ENCODE results near the gene LIN37. TPM values are rescaled to one million over a fixed set of nuclear protein-coding genes. Genes with fewer than 3 reads are reported as not detected.

LIN37 gene
- total and polyA plus RNA-seq, 2 of the 13 experiments (the other 11 are each of a cell fraction or from before 2014, with no cell fraction given) = 6.3 to 8.7 TPM

GRCh38 chr19:35713506-35713850 lies 34.9 kb upstream of the LIN37 start:
- FAIRE-seq (no peak), DNase-seq (ENCODE audit: low spot score) (no peak), ATAC-seq (no peak)
- no peaks in the 10 kb centered on the region for H3K36me3 ChIP-seq (replicated peaks in 1 of 2; ENCODE audit: control insufficient read depth in 1 of 2, insufficient read depth in 2 of 2, low read length in 2 of 2)
- in situ Hi-C loops (cut with HindIII; ENCODE audit: extremely low pct_ligation_motif_present, low pct_unique_long_range_greater_than_20kb) = no loop called here
- TF ChIP-seq RXRB (CRISPR knock-in tag; IDR thresholded peaks at IDR 0.05; ENCODE audit: borderline replicate concordance) = no peak
- no peak for TF ChIP-seq CAMTA2 (CRISPR knock-in tag; IDR thresholded peaks at IDR 0.05; ENCODE audit: borderline replicate concordance)
- no peak for TF ChIP-seq ZNF329 (CRISPR knock-in tag; IDR thresholded peaks at IDR 0.05; ENCODE audit: low read depth)
- no peak for TF ChIP-seq ZNF660 (CRISPR knock-in tag; IDR thresholded peaks at IDR 0.05; ENCODE audit: borderline replicate concordance, low read depth)
- no peak for TF ChIP-seq ZNF672 (CRISPR knock-in tag; IDR thresholded peaks at IDR 0.05)
- TF ChIP-seq ZNF841 (CRISPR knock-in tag; IDR thresholded peaks at IDR 0.05; ENCODE audit: borderline replicate concordance) = no peak
- no peak for TF ChIP-seq ZNF460 (CRISPR knock-in tag; IDR thresholded peaks at IDR 0.05; ENCODE audit: borderline replicate concordance)
- TF ChIP-seq FOXJ3 (CRISPR knock-in tag; IDR thresholded peaks at IDR 0.05; ENCODE audit: borderline replicate concordance) = no peak
- no peak for TF ChIP-seq RARG (CRISPR knock-in tag; IDR thresholded peaks at IDR 0.05; ENCODE audit: low read depth)
- TF ChIP-seq SETDB1 (CRISPR knock-in tag; IDR thresholded peaks at IDR 0.05; ENCODE audit: borderline replicate concordance) = no peak
- TF ChIP-seq MED13 (CRISPR knock-in tag; IDR thresholded peaks at IDR 0.05) = no peak
- no peak for TF ChIP-seq ZFP82 (CRISPR knock-in tag; IDR thresholded peaks at IDR 0.05; ENCODE audit: borderline replicate concordance)
- TF ChIP-seq NKX3-1 (CRISPR knock-in tag; IDR thresholded peaks at IDR 0.05) = no peak
- TF ChIP-seq TERF1 (CRISPR knock-in tag; IDR thresholded peaks at IDR 0.05) = no peak
- TF ChIP-seq MXD4 (CRISPR knock-in tag; IDR thresholded peaks at IDR 0.05) = no peak
- TF ChIP-seq ARNT2 (CRISPR knock-in tag; IDR thresholded peaks at IDR 0.05; ENCODE audit: low read depth) = no peak
- no peak for TF ChIP-seq ZNF558 (CRISPR knock-in tag; IDR thresholded peaks at IDR 0.05; ENCODE audit: borderline replicate concordance)
- TF ChIP-seq KDM1A (CRISPR knock-in tag; IDR thresholded peaks at IDR 0.05) = no peak
- no peak for TF ChIP-seq PHF5A (CRISPR knock-in tag; IDR thresholded peaks at IDR 0.05; ENCODE audit: low read depth, unreplicated experiment)
- H4K20me1 ChIP-seq (ENCODE audit: insufficient read depth, low read length) = peaks cover 1% of the 10 kb centered on the region; the same call in 1 of the 2 replicates
- 68% methylated on average over 2 of the region's 2 CpGs for WGBS (ENCODE audit: low lambda C conversion rate)
- H3K4me1 ChIP-seq (ENCODE audit: insufficient read depth, low read length) = peaks cover 24% of the 10 kb centered on the region
- no peaks in the 10 kb centered on the region for H3K9me3 ChIP-seq (ENCODE audit: low read length)
- no peak overlapping the region for H3K4me2 ChIP-seq (ENCODE audit: low read depth, low read length)
- peaks cover 2% of the 10 kb centered on the region for H3K79me2 ChIP-seq (ENCODE audit: insufficient read depth, low read length)
- H3K4me3 ChIP-seq (replicated peaks in 1 of 3; ENCODE audit: insufficient read depth in 1 of 3, low read depth in 2 of 3, low read length in 3 of 3) = no peak overlapping the region
- BruUV-seq (replicated peaks) = no TSS peak
- ChIA-PET CTCF (ENCODE audit: low intra/inter-chr PET ratio, low total read pairs) (interaction anchor here (7.0 kb wide), 1 partner anchor 19 kb away, joined by 201 read pairs; no protein-coding TSS in a partner anchor), POLR2A (interaction anchor here (5.0 kb wide), 1 partner anchor 11 kb away, joined by 23 read pairs; no protein-coding TSS in a partner anchor)
- H3K9ac ChIP-seq (ENCODE audit: insufficient read depth, low read depth, low read length) = no peak overlapping the region
- no peak overlapping the region for H3K27ac ChIP-seq (ENCODE audit: extremely low read length, insufficient read depth, low read length)
- intact Hi-C loops (cut with micrococcal nuclease; ENCODE audit: unreplicated experiment) = no loop called here
- no peaks in the 10 kb centered on the region; a peak in 1 of 5 replicates for H3K27me3 ChIP-seq (ENCODE audit: control insufficient read depth in 1 of 2, insufficient read depth in 2 of 2, low read length in 2 of 2)
- H2AFZ ChIP-seq (ENCODE audit: low read length) = no peak overlapping the region
